GM21390 (cell line): ENCODE data around the gene KCTD14.
"Not testable (repeated sequence)": the region's sequence is repeated elsewhere in the genome, so short reads cannot be mapped to it uniquely, and the experiment has no call there.

Source experiments
- ATAC-seq: cut with Tn5 transposase; IDR thresholded peaks from one replicate; pipeline ENCODE4 v1.9.1; 2021; ENCODE audit not compliant: unreplicated experiment

KCTD14 gene

GRCh38 chr11:78022397-78023396, at the start of gene KCTD14:
Gene KCTD14 (minus strand): TSS chr11:78023276. CDS start chr11:78023249, 27 bp downstream.
- ATAC-seq: no peak

GRCh38 chr11:78072455-78072854, 49.4 kb upstream of the KCTD14 start:
- no peak for ATAC-seq

GRCh38 chr11:78071717-78072116, 48.6 kb upstream of the KCTD14 start:
- no peak for ATAC-seq

- no peak for ATAC-seq
Measured at GRCh38 chr11:78070621-78071020, 47.5 kb upstream of the KCTD14 start.

GRCh38 chr11:78069465-78069864, 46.4 kb upstream of the KCTD14 start:
- ATAC-seq: no peak

- no peak for ATAC-seq
Measured at GRCh38 chr11:78067704-78068103, 44.6 kb upstream of the KCTD14 start.

- ATAC-seq: no peak
Measured at GRCh38 chr11:78066471-78066870, 43.4 kb upstream of the KCTD14 start.

- ATAC-seq: no peak
Measured at GRCh38 chr11:78065203-78065602, 42.1 kb upstream of the KCTD14 start.

GRCh38 chr11:78063440-78064181, 40.5 kb upstream of the KCTD14 start, which contains the start of gene THRSP:
Gene THRSP (plus strand): TSS chr11:78063861. CDS start chr11:78063882, 21 bp downstream.
- no peak for ATAC-seq

- no peak for ATAC-seq
Measured at GRCh38 chr11:78062671-78063070, 39.6 kb upstream of the KCTD14 start.

GRCh38 chr11:78061921-78062311, 38.8 kb upstream of the KCTD14 start:
- no peak for ATAC-seq

- ATAC-seq: no peak
Measured at GRCh38 chr11:78061088-78061920, 38.2 kb upstream of the KCTD14 start.

GRCh38 chr11:78060533-78060932, 37.5 kb upstream of the KCTD14 start:
- no peak for ATAC-seq

GRCh38 chr11:78059749-78060328, 36.8 kb upstream of the KCTD14 start:
- not testable (repeated sequence) for ATAC-seq

- no peak for ATAC-seq
Measured at GRCh38 chr11:78057462-78058055, 34.5 kb upstream of the KCTD14 start.

- ATAC-seq: no peak
Measured at GRCh38 chr11:78056093-78056492, 33.0 kb upstream of the KCTD14 start.

GRCh38 chr11:78054971-78055370, 31.9 kb upstream of the KCTD14 start:
- no peak for ATAC-seq

- no peak for ATAC-seq
Measured at GRCh38 chr11:78050964-78051831, 28.1 kb upstream of the KCTD14 start.

GRCh38 chr11:78049348-78049747, 26.3 kb upstream of the KCTD14 start:
- no peak for ATAC-seq
